ENCODE data around the gene IL12A.

The IL12A gene

GRCh38 chr3:159971311-159971710 lies 17.3 kb upstream of the IL12A start:
- TF ChIP-seq CTCF (IDR thresholded peaks at IDR 0.05; ENCODE audit: borderline replicate concordance, control extremely low read depth, extremely low read depth, insufficient read depth, missing control alignments), result no peak
- in situ Hi-C loops (cut with MboI; ENCODE audit: low sequenced_read_pairs, unreplicated experiment), result no loop called here
- no peak for DNase-seq (ENCODE audit: low spot score)

- in situ Hi-C loops (cut with MboI; ENCODE audit: low sequenced_read_pairs, unreplicated experiment), result no loop called here
- DNase-seq (ENCODE audit: low spot score), result no peak
- TF ChIP-seq CTCF (IDR thresholded peaks at IDR 0.05; ENCODE audit: borderline replicate concordance, control extremely low read depth, extremely low read depth, insufficient read depth, missing control alignments), result no peak
Observed at GRCh38 chr3:159977295-159977694, 11.3 kb upstream of the IL12A start.

GRCh38 chr3:159978353-159978752 lies 10.3 kb upstream of the IL12A start:
- in situ Hi-C loops (cut with MboI; ENCODE audit: low sequenced_read_pairs, unreplicated experiment), result no loop called here
- no peak for TF ChIP-seq CTCF (IDR thresholded peaks at IDR 0.05; ENCODE audit: borderline replicate concordance, control extremely low read depth, extremely low read depth, insufficient read depth, missing control alignments)
- DNase-seq (ENCODE audit: low spot score), result no peak

- DNase-seq (ENCODE audit: low spot score), result no peak
- TF ChIP-seq CTCF (IDR thresholded peaks at IDR 0.05; ENCODE audit: borderline replicate concordance, control extremely low read depth, extremely low read depth, insufficient read depth, missing control alignments), result no peak
- in situ Hi-C loops (cut with MboI; ENCODE audit: low sequenced_read_pairs, unreplicated experiment), result no loop called here
Observed at GRCh38 chr3:159978918-159979703, 9.5 kb upstream of the IL12A start.

GRCh38 chr3:159982442-159982974 lies 6.1 kb upstream of the IL12A start:
- in situ Hi-C loops (cut with MboI; ENCODE audit: low sequenced_read_pairs, unreplicated experiment), result no loop called here
- no peak for DNase-seq (ENCODE audit: low spot score)
- TF ChIP-seq CTCF (IDR thresholded peaks at IDR 0.05; ENCODE audit: borderline replicate concordance, control extremely low read depth, extremely low read depth, insufficient read depth, missing control alignments), result no peak

- in situ Hi-C loops (cut with MboI; ENCODE audit: low sequenced_read_pairs, unreplicated experiment), result no loop called here
- TF ChIP-seq CTCF (IDR thresholded peaks at IDR 0.05; ENCODE audit: borderline replicate concordance, control extremely low read depth, extremely low read depth, insufficient read depth, missing control alignments), result peak; percentile 37
- no peak for DNase-seq (ENCODE audit: low spot score)
Observed at GRCh38 chr3:159987291-159987711, 1.3 kb upstream of the IL12A start.
